Muscle layer of duodenum (tissue), 2 donors: ENCODE data around the gene RRAGC.
"Not testable (repeated sequence)": the region's sequence is repeated elsewhere in the genome, so short reads cannot be mapped to it uniquely, and the experiment has no call there.

Source experiments
- H3K27ac ChIP-seq: one replicate; pipeline ENCODE4 v1.7.0; 2013; ENCODE audit warnings: mild to moderate bottlenecking, low read length
- H3K27me3 ChIP-seq: one replicate; pipeline ENCODE4 v1.7.0; 2013; ENCODE audit warnings: low read depth, mild to moderate bottlenecking, control low read depth, low read length
- H3K36me3 ChIP-seq, 2 donors: one replicate each; pipeline ENCODE4 v1.7.0; 2013; ENCODE audit warnings: low read length in 2 of 2, control low read depth in 1 of 2, mild to moderate bottlenecking in 1 of 2; ENCODE audit not compliant: insufficient read depth in 2 of 2, control insufficient read depth in 1 of 2
- H3K4me1 ChIP-seq, 2 donors: one replicate each; pipeline ENCODE4 v1.7.0; 2013; ENCODE audit warnings: low read length in 2 of 2, mild to moderate bottlenecking in 2 of 2, control low read depth in 1 of 2, moderate library complexity in 1 of 2; ENCODE audit not compliant: insufficient read depth in 2 of 2, control insufficient read depth in 1 of 2
- H3K4me3 ChIP-seq, 2 donors: one replicate each; pipeline ENCODE4 v1.7.0; 2013; ENCODE audit warnings: low read length in 2 of 2, low read depth in 1 of 2, mild to moderate bottlenecking in 1 of 2
- H3K9me3 ChIP-seq, 2 donors: one replicate each; pipeline ENCODE4 v1.7.0; 2013; ENCODE audit warnings: low read length in 2 of 2, control low read depth in 1 of 2, mild to moderate bottlenecking in 1 of 2; ENCODE audit not compliant: control insufficient read depth in 1 of 2
- donor health status: healthy.

The RRAGC gene

GRCh38 chr1:38852780-38853179, 6.8 kb downstream of the RRAGC start:
- Histone ChIP-seq H3K27ac (no peak overlapping the region), H3K9me3 (no peaks in the 10 kb centered on the region), H3K4me3 (no peak overlapping the region), H3K27me3 (no peaks in the 10 kb centered on the region), H3K4me1 (peaks cover under 1 to 2% of the 10 kb centered on the region in 2 donors), H3K36me3 (peaks cover 27 to 44% of the 10 kb centered on the region in 2 donors)

GRCh38 chr1:38848071-38848470, 11.5 kb downstream of the RRAGC start:
- no peak overlapping the region for H3K4me3 ChIP-seq
- H3K36me3 ChIP-seq, result peaks cover 40 to 45% of the 10 kb centered on the region in 2 donors
- H3K27me3 ChIP-seq, result no peaks in the 10 kb centered on the region
- H3K27ac ChIP-seq, result no peak overlapping the region
- no peaks in the 10 kb centered on the region for H3K4me1 ChIP-seq
- H3K9me3 ChIP-seq, result no peaks in the 10 kb centered on the region

- H3K36me3 ChIP-seq, result peaks cover 36 to 51% of the 10 kb centered on the region in 2 donors
- H3K4me1 ChIP-seq, result no peaks in the 10 kb centered on the region
- H3K4me3 ChIP-seq, result no peak overlapping the region
- H3K27ac ChIP-seq, result no peak overlapping the region
- no peaks in the 10 kb centered on the region for H3K9me3 ChIP-seq
- H3K27me3 ChIP-seq, result no peaks in the 10 kb centered on the region
Measured at GRCh38 chr1:38846210-38846609, 13.4 kb downstream of the RRAGC start.

- H3K27ac ChIP-seq, H3K4me3 ChIP-seq, H3K27me3 ChIP-seq, H3K9me3 ChIP-seq, H3K4me1 ChIP-seq: not testable (repeated sequence)
- peaks cover 28 to 48% of the 10 kb centered on the region in 2 donors for H3K36me3 ChIP-seq
Measured at GRCh38 chr1:38845088-38845487, 14.5 kb downstream of the RRAGC start.

GRCh38 chr1:38840281-38840680, 19.3 kb downstream of the RRAGC start:
- Histone ChIP-seq H3K4me1 (no peaks in the 10 kb centered on the region), H3K27ac (no peak overlapping the region), H3K9me3 (no peaks in the 10 kb centered on the region), H3K4me3 (no peak overlapping the region), H3K27me3 (no peaks in the 10 kb centered on the region), H3K36me3 (peaks cover 27 to 37% of the 10 kb centered on the region in 2 donors)

GRCh38 chr1:38839363-38839762, 20.2 kb downstream of the RRAGC start:
- no peak overlapping the region for H3K4me3 ChIP-seq
- H3K27ac ChIP-seq, result no peak overlapping the region
- H3K4me1 ChIP-seq, result no peaks in the 10 kb centered on the region
- H3K27me3 ChIP-seq, result no peaks in the 10 kb centered on the region
- no peaks in the 10 kb centered on the region for H3K9me3 ChIP-seq
- peaks cover 27 to 33% of the 10 kb centered on the region in 2 donors for H3K36me3 ChIP-seq

- H3K36me3 ChIP-seq, result peaks cover 15 to 21% of the 10 kb centered on the region in 2 donors
- H3K27ac ChIP-seq, H3K4me3 ChIP-seq, H3K4me1 ChIP-seq, H3K27me3 ChIP-seq, H3K9me3 ChIP-seq: not testable (repeated sequence)
Measured at GRCh38 chr1:38836316-38836715, 23.3 kb downstream of the RRAGC start.

GRCh38 chr1:38834937-38835827, 24.4 kb downstream of the RRAGC start:
- Histone ChIP-seq H3K36me3 (peaks cover 15 to 21% of the 10 kb centered on the region in 2 donors), H3K9me3 (no peaks in the 10 kb centered on the region), H3K4me3 (no peak overlapping the region), H3K4me1 (no peaks in the 10 kb centered on the region), H3K27me3 (no peaks in the 10 kb centered on the region), H3K27ac (no peak overlapping the region)

GRCh38 chr1:38834221-38834782, 25.3 kb downstream of the RRAGC start:
- no peak overlapping the region for H3K4me3 ChIP-seq
- H3K9me3 ChIP-seq, result no peaks in the 10 kb centered on the region
- no peaks in the 10 kb centered on the region for H3K4me1 ChIP-seq
- no peak overlapping the region for H3K27ac ChIP-seq
- H3K27me3 ChIP-seq, result no peaks in the 10 kb centered on the region
- H3K36me3 ChIP-seq, result peaks cover 12 to 17% of the 10 kb centered on the region in 2 donors

GRCh38 chr1:38833146-38833545, 26.4 kb downstream of the RRAGC start:
- no peaks in the 10 kb centered on the region for H3K9me3 ChIP-seq
- H3K27me3 ChIP-seq, result no peaks in the 10 kb centered on the region
- peaks cover 0 to 4% of the 10 kb centered on the region in 2 donors for H3K4me1 ChIP-seq
- peaks cover under 1 to 5% of the 10 kb centered on the region in 2 donors for H3K36me3 ChIP-seq
- no peak overlapping the region for H3K4me3 ChIP-seq
- no peak overlapping the region for H3K27ac ChIP-seq

GRCh38 chr1:38832370-38832734, 27.2 kb downstream of the RRAGC start:
- peaks cover 0 to 4% of the 10 kb centered on the region in 2 donors for H3K36me3 ChIP-seq
- H3K9me3 ChIP-seq, result no peaks in the 10 kb centered on the region
- H3K27ac ChIP-seq, result no peak overlapping the region
- H3K4me1 ChIP-seq, result peaks cover 0 to 4% of the 10 kb centered on the region in 2 donors
- no peaks in the 10 kb centered on the region for H3K27me3 ChIP-seq
- no peak overlapping the region for H3K4me3 ChIP-seq
